Neutrophil (primary cell): ENCODE measurements around the gene UGT2B15.
"Not testable (repeated sequence)": the region's sequence is repeated elsewhere in the genome, so short reads cannot be mapped to it uniquely, and the experiment has no call there.

ENCODE experiments used
- H3K27ac ChIP-seq: fragments of 200-600 bp; sonication (generic); 2 replicates; pipeline ENCODE4 v1.5.1; 2016; ENCODE audit warnings: mild to moderate bottlenecking, moderate library complexity
- H3K27me3 ChIP-seq: fragments of 200-600 bp; sonication (generic); 2 replicates; pipeline ENCODE4 v1.6.0; 2016; ENCODE audit warnings: mild to moderate bottlenecking
- H3K36me3 ChIP-seq: fragments of 200-600 bp; sonication (generic); 2 replicates; pipeline ENCODE4 v1.5.1; 2017
- H3K4me1 ChIP-seq, 2 experiments: fragments of 200-600 bp in 1 of 2; sonication (generic) in 1 of 2; 1 replicate in 1 of 2; 2 replicates in 1 of 2; pipeline versions ENCODE4 v1.5.1 to v1.6.1; 2013 to 2016; ENCODE audit warnings: low read depth in 1 of 2, low read length in 1 of 2, mild to moderate bottlenecking in 1 of 2, moderate library complexity in 1 of 2; ENCODE audit not compliant: control insufficient read depth in 1 of 2, insufficient read depth in 1 of 2
- H3K4me3 ChIP-seq, 2 experiments: fragments of 200-600 bp in 1 of 2; sonication (generic) in 1 of 2; 1 replicate in 1 of 2; 2 replicates in 1 of 2; pipeline ENCODE4 v1.5.1; 2013 to 2016; ENCODE audit warnings: low read depth in 1 of 2, low read length in 1 of 2, mild to moderate bottlenecking in 1 of 2, moderate library complexity in 1 of 2
- H3K9me3 ChIP-seq: fragments of 200-600 bp; sonication (generic); 2 replicates; pipeline ENCODE4 v1.5.1; 2016
- TF ChIP-seq, protein P1 (sequence below): fragments of 200-600 bp; sonication (generic); IDR thresholded peaks from 2 replicates; pipeline ENCODE4 v1.5.1; 2016; ENCODE audit warnings: antibody characterized with exemption

The UGT2B15 gene

DNA sequence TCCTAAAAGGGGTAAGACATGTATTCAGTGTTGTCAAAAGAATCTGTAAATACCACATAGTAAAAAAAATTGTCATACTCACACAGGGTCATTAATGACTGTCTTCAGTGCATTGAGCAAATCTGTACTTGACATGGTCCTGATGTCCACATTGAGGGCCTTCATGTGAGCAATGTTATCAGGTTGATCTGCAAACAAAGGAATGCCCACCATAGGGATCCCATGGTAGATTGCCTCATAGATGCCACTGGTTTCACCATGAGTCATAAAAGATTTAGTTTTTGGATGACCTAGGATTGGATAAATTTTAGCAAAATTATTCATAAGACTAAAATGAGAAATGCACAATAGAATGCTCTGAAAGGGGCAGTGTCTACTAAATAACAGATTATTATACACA lies 38.1 kb upstream of the UGT2B15 start:
- no peaks in the 10 kb centered on the region for H3K9me3 ChIP-seq
- TF ChIP-seq, protein P1, sequence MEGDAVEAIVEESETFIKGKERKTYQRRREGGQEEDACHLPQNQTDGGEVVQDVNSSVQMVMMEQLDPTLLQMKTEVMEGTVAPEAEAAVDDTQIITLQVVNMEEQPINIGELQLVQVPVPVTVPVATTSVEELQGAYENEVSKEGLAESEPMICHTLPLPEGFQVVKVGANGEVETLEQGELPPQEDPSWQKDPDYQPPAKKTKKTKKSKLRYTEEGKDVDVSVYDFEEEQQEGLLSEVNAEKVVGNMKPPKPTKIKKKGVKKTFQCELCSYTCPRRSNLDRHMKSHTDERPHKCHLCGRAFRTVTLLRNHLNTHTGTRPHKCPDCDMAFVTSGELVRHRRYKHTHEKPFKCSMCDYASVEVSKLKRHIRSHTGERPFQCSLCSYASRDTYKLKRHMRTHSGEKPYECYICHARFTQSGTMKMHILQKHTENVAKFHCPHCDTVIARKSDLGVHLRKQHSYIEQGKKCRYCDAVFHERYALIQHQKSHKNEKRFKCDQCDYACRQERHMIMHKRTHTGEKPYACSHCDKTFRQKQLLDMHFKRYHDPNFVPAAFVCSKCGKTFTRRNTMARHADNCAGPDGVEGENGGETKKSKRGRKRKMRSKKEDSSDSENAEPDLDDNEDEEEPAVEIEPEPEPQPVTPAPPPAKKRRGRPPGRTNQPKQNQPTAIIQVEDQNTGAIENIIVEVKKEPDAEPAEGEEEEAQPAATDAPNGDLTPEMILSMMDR = no peak
- no peak overlapping the region for H3K4me3 ChIP-seq
- H3K27ac ChIP-seq = no peak overlapping the region
- no peaks in the 10 kb centered on the region for H3K36me3 ChIP-seq
- H3K4me1 ChIP-seq = no peaks in the 10 kb centered on the region
- no peaks in the 10 kb centered on the region for H3K27me3 ChIP-seq

DNA sequence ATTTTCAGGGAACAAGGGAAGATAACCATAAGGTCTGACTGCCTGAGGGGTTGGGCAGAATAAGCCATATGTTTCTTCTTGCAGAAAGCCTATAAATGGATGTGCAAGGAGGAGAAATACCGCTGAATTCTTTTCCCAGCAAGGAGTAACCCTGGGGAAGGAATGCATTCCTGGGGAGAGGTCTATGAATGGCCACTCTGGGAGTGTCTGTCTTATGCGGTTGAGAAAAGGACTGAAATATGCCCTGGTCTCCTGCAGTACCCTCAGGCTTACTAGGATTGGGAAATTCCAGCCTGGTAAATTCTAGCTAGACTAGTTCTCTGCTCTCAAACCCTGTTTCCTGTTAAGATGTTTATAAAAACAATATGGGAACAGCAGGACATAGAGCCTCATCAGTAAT lies 32.7 kb upstream of the UGT2B15 start:
- H3K27ac ChIP-seq, H3K4me3 ChIP-seq, H3K27me3 ChIP-seq, H3K4me1 ChIP-seq, H3K9me3 ChIP-seq, H3K36me3 ChIP-seq: not testable (repeated sequence)

DNA sequence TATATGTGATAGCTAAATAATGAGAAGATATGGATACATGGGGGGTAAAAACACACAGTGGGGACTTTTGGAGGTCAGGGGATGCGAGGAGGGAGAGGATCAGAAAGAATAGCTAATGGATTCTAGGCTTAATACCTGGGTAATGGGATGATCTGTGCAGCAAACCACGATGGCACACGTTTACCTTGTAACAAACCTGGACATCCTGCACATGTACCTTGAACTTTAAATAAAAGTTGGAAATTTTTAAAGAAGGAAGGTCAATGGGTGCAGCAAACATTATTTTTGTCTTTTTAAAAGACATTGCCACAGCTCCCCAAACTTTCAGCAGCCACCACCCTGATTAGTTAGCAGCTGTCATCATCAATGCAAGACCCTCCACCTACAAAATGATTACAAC lies 29.7 kb upstream of the UGT2B15 start:
- no peak overlapping the region for H3K4me3 ChIP-seq
- H3K4me1 ChIP-seq = no peaks in the 10 kb centered on the region
- H3K27ac ChIP-seq = no peak overlapping the region
- no peaks in the 10 kb centered on the region for H3K27me3 ChIP-seq
- no peaks in the 10 kb centered on the region for H3K9me3 ChIP-seq
- TF ChIP-seq, protein P1 = no peak
- H3K36me3 ChIP-seq = no peaks in the 10 kb centered on the region

DNA sequence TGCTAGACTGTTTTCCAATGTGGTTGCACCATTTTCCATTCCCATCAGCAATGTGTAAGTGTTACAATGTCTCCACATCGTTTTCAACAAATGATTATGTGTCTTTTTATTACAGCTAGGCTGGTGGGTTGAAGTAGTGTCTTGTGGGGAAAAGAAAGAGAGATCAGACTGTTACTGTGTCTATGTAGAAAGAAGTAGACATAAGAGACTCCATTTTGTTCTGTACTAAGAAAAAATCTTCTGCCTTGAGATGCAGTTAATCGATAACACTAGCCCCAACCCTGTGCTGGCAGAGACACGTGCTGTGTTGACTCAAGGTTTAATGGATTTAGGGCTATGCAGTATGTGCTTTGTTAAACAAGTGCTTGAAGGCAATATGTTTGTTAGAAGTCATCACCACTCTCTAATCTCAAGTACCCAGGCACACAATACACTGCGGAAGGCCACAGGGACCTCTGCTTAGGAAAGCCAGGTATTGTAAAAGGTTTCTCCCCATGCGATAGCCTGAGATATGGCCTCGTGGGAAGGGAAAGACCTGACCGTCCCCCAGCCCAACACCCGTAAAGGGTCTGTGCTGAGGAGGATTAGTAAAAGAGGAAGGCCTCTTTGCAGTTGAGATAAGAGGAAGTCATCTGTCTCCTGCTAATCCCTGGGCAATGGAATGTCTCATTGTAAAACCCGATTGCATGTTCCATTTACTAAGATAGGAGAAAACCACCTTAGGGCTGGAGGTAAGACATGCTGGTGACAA lies 23.0 kb upstream of the UGT2B15 start:
- Histone ChIP-seq H3K4me1 (no peaks in the 10 kb centered on the region), H3K36me3 (no peaks in the 10 kb centered on the region)

DNA sequence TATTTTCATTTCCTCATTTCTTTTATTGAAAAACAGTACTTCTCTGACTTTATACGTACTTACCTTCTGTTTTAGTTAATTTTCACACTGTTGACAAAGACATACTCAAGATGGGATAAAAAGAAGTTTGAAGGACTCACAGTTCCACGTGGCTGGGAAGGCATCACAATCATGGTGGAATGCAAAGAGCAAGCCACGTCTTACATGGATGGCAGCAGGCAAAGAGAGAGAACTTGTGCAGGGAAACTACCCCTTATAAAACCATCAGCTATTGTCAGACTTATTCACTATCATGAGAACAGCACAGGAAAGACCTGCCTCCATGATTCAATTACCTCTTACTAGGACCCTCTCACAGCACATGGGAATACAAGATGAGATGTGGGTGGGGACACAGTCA lies 20.7 kb upstream of the UGT2B15 start:
- Histone ChIP-seq H3K9me3 (no peaks in the 10 kb centered on the region), H3K4me3 (no peak overlapping the region), H3K27me3 (no peaks in the 10 kb centered on the region), H3K36me3 (no peaks in the 10 kb centered on the region), H3K27ac (no peak overlapping the region), H3K4me1 (no peaks in the 10 kb centered on the region)
- TF ChIP-seq, protein P1 = no peak

More for the DNA sequence above, 23.0 kb upstream of the UGT2B15 start:
- H3K27ac ChIP-seq = no peak overlapping the region
- H3K9me3 ChIP-seq = no peaks in the 10 kb centered on the region
- TF ChIP-seq, protein P1 = no peak
- H3K4me3 ChIP-seq = no peak overlapping the region
- no peaks in the 10 kb centered on the region for H3K27me3 ChIP-seq

DNA sequence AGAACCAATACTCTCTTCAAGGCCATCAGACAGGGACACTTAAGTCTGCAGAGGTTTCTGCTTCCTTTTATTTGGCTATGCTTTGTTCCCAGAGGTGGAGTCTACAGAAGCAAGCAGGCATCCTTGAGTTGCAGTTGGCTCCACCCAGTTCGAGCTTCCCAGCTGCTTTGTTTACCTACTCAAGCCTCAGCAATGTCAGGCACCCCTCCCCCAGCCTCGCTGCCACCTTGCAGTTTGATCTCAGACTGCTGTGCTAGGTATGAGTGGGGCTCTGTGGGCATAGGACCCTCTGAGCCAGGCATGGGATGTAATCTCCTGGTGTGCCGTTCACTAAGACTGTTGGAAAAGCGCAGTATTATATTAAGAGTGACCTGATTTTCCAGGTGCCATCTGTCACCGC lies 12.6 kb upstream of the UGT2B15 start:
- TF ChIP-seq, protein P1 = no peak
- Histone ChIP-seq H3K4me3 (no peak overlapping the region), H3K27ac (no peak overlapping the region)

DNA sequence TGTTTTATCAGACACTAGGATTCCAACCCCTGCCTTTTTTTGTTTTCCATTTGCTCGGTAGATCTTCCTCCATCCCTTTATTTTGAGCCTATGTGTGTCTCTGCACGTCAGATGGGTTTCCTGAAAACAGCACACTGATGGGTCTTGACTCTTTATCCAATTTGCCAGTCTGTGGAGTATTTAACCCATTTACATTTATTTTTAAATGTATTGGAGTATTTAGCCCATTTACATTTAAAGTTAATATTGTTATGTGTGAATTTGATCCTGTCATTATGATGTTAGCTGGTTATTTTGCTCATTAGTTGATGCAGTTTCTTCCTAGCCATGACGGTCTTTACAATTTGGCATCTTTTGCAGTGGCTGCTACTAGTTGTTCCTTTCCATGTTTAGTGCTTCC lies 10.8 kb upstream of the UGT2B15 start:
- not testable (repeated sequence) for H3K4me3 ChIP-seq, H3K27me3 ChIP-seq, H3K36me3 ChIP-seq, H3K9me3 ChIP-seq, H3K4me1 ChIP-seq, H3K27ac ChIP-seq

More for the DNA sequence above, 12.6 kb upstream of the UGT2B15 start:
- no peaks in the 10 kb centered on the region for H3K36me3 ChIP-seq
- H3K27me3 ChIP-seq = no peaks in the 10 kb centered on the region
- no peaks in the 10 kb centered on the region for H3K4me1 ChIP-seq
- H3K9me3 ChIP-seq = no peaks in the 10 kb centered on the region
